Naive B cell (primary cell): Measurements from ENCODE around the gene CDX2. TPM values are rescaled to one million over a fixed set of nuclear protein-coding genes. Genes with fewer than 3 reads are reported as not detected.

Experiments
- ATAC-seq, 2 donors: fragments of 150-1000 bp; cut with Tn5 transposase; 2 replicates each; pipeline ENCODE4 v1.10.0; 2021; ENCODE audit warnings: low read depth in 2 of 2, mild to moderate bottlenecking in 2 of 2, moderate library complexity in 2 of 2
- DNase-seq: peaks from one replicate; pipeline ENCODE4 v3.0.0; 2022
- H3K27ac Mint-ChIP-seq, 6 donors: one replicate each; pipeline ENCODE4 v1.8.0; 2020 to 2022; ENCODE audit warnings: mild to moderate bottlenecking in 6 of 6, mixed read lengths in 6 of 6, moderate library complexity in 5 of 6, inconsistent platforms in 2 of 6
- H3K27me3 Mint-ChIP-seq, 3 donors: one replicate each; pipeline ENCODE4 v1.8.0; 2021 to 2022; ENCODE audit warnings: mixed read lengths in 3 of 3, mild to moderate bottlenecking in 1 of 3
- H3K36me3 Mint-ChIP-seq, 2 donors: one replicate each; pipeline ENCODE4 v1.8.0; 2020 to 2022; ENCODE audit warnings: mixed read lengths in 2 of 2, inconsistent platforms in 1 of 2, mild to moderate bottlenecking in 1 of 2
- H3K4me1 Mint-ChIP-seq, 3 donors: one replicate each; pipeline ENCODE4 v1.8.0; 2020 to 2022; ENCODE audit warnings: mixed read lengths in 3 of 3, inconsistent platforms in 1 of 3, mild to moderate bottlenecking in 1 of 3, moderate library complexity in 1 of 3
- H3K4me3 Mint-ChIP-seq, 8 donors: one replicate each; pipeline ENCODE4 v1.8.0; 2020 to 2022; ENCODE audit warnings: mild to moderate bottlenecking in 8 of 8, mixed read lengths in 8 of 8, moderate library complexity in 8 of 8, inconsistent platforms in 2 of 8
- H3K9me3 Mint-ChIP-seq, 7 donors: one replicate each; pipeline ENCODE4 v1.8.0; 2020 to 2022; ENCODE audit warnings: mixed read lengths in 7 of 7, mild to moderate bottlenecking in 5 of 7, inconsistent platforms in 2 of 7, moderate library complexity in 1 of 7
- polyA plus RNA-seq, 6 donors: library from polyadenylated mRNA; unstranded; fragments of 300-500 nt; fragmentation: Illumina TruSeq; gene quantifications; one replicate each; pipeline ENCODE4 v1.2.3, GENCODE V29; 2021; ENCODE audit warnings: low read depth in 6 of 6

CDX2 gene
- polyA plus RNA-seq, 6 donors from 2014 or later, result not detected

- DNase-seq (no peak), ATAC-seq (no peak)
- no peaks in the 10 kb centered on the region for H3K36me3 Mint-ChIP-seq
- H3K9me3 Mint-ChIP-seq, result peaks cover 0 to 3% (median 0%) of the 10 kb centered on the region in 7 donors
- peak overlapping the region in 3 of 6 donors; percentile 65 to 84 (median 82) for H3K27ac Mint-ChIP-seq
- peaks cover 68 to 94% (median 80%) of the 10 kb centered on the region in 3 donors for H3K27me3 Mint-ChIP-seq
- peak overlapping the region in 7 of 8 donors; percentile 23 to 71 (median 37) for H3K4me3 Mint-ChIP-seq
- H3K4me1 Mint-ChIP-seq, result peaks cover 22 to 40% (median 39%) of the 10 kb centered on the region in 3 donors
Measured at GRCh38 chr13:27975564-27976361, 6.6 kb upstream of the CDX2 start.

GRCh38 chr13:27973961-27974662, 5.0 kb upstream of the CDX2 start:
- Mint-ChIP-seq H3K27ac (peak overlapping the region in 2 of 6 donors; percentile 18 to 59), H3K9me3 (peaks cover 0 to 3% (median 0%) of the 10 kb centered on the region in 7 donors), H3K4me3 (peak overlapping the region in 2 of 8 donors; percentile 6 to 9), H3K4me1 (peaks cover 22 to 43% (median 41%) of the 10 kb centered on the region in 3 donors), H3K36me3 (no peaks in the 10 kb centered on the region), H3K27me3 (peaks cover 68 to 94% (median 80%) of the 10 kb centered on the region in 3 donors)
- DNase-seq, result no peak
- no peak for ATAC-seq

GRCh38 chr13:27973291-27973690, 4.2 kb upstream of the CDX2 start:
- Mint-ChIP-seq H3K27ac (no peak overlapping the region), H3K36me3 (no peaks in the 10 kb centered on the region), H3K27me3 (peaks cover 63 to 93% (median 80%) of the 10 kb centered on the region in 3 donors), H3K4me1 (peaks cover 22 to 42% (median 38%) of the 10 kb centered on the region in 3 donors), H3K9me3 (peaks cover 0 to 3% (median 0%) of the 10 kb centered on the region in 7 donors), H3K4me3 (peak overlapping the region in 2 of 8 donors; percentile 46 to 57)
- ATAC-seq, result no peak
- DNase-seq, result no peak

- H3K9me3 Mint-ChIP-seq, result peaks cover 0 to 3% (median 0%) of the 10 kb centered on the region in 7 donors
- H3K27me3 Mint-ChIP-seq, result peaks cover 67 to 96% (median 82%) of the 10 kb centered on the region in 3 donors
- no peaks in the 10 kb centered on the region for H3K36me3 Mint-ChIP-seq
- H3K4me1 Mint-ChIP-seq, result peaks cover 28 to 45% (median 42%) of the 10 kb centered on the region in 3 donors
- ATAC-seq, result no peak
- H3K4me3 Mint-ChIP-seq, result no peak overlapping the region
- no peak overlapping the region for H3K27ac Mint-ChIP-seq
- DNase-seq, result no peak
Measured at GRCh38 chr13:27972478-27972820, 3.3 kb upstream of the CDX2 start.

- peaks cover 0 to 3% (median 0%) of the 10 kb centered on the region in 7 donors for H3K9me3 Mint-ChIP-seq
- peaks cover 67 to 96% (median 83%) of the 10 kb centered on the region in 3 donors for H3K27me3 Mint-ChIP-seq
- peaks cover 32 to 49% (median 44%) of the 10 kb centered on the region in 3 donors for H3K4me1 Mint-ChIP-seq
- no peaks in the 10 kb centered on the region for H3K36me3 Mint-ChIP-seq
- H3K4me3 Mint-ChIP-seq, result peak overlapping the region in 3 of 8 donors; percentile 19 to 28 (median 25)
- H3K27ac Mint-ChIP-seq, result no peak overlapping the region
- ATAC-seq (no peak), DNase-seq (no peak)
Measured at GRCh38 chr13:27971776-27972477, 2.8 kb upstream of the CDX2 start.

GRCh38 chr13:27971236-27971645, 2.1 kb upstream of the CDX2 start:
- Mint-ChIP-seq H3K27me3 (peaks cover 63 to 96% (median 86%) of the 10 kb centered on the region in 3 donors), H3K4me1 (peaks cover 35 to 52% (median 46%) of the 10 kb centered on the region in 3 donors), H3K9me3 (peaks cover 0 to 3% (median 0%) of the 10 kb centered on the region in 7 donors), H3K4me3 (peak overlapping the region in 3 of 8 donors; percentile 19 to 56 (median 28)), H3K36me3 (no peaks in the 10 kb centered on the region), H3K27ac (no peak overlapping the region)
- DNase-seq (no peak), ATAC-seq (no peak)

GRCh38 chr13:27970382-27971235, 1.5 kb upstream of the CDX2 start:
- Mint-ChIP-seq H3K9me3 (peaks cover 0 to 3% (median 0%) of the 10 kb centered on the region in 7 donors), H3K4me3 (peak overlapping the region in 5 of 8 donors; percentile 31 to 61 (median 56)), H3K36me3 (no peaks in the 10 kb centered on the region), H3K27ac (peak overlapping the region in 2 of 6 donors; percentile 24 to 65), H3K4me1 (peaks cover 38 to 52% (median 46%) of the 10 kb centered on the region in 3 donors), H3K27me3 (peaks cover 64 to 96% (median 86%) of the 10 kb centered on the region in 3 donors)
- ATAC-seq (no peak), DNase-seq (no peak)

GRCh38 chr13:27969866-27970229, 733 bp upstream of the CDX2 start:
- DNase-seq, result no peak
- no peaks in the 10 kb centered on the region for H3K36me3 Mint-ChIP-seq
- H3K27ac Mint-ChIP-seq, result peak overlapping the region in 2 of 6 donors; percentile 0 to 89
- peaks cover 38 to 47% (median 43%) of the 10 kb centered on the region in 3 donors for H3K4me1 Mint-ChIP-seq
- peaks cover 64 to 96% (median 86%) of the 10 kb centered on the region in 3 donors for H3K27me3 Mint-ChIP-seq
- peaks cover 0 to 3% (median 0%) of the 10 kb centered on the region in 7 donors for H3K9me3 Mint-ChIP-seq
- ATAC-seq, result no peak
- H3K4me3 Mint-ChIP-seq, result peak overlapping the region in 7 of 8 donors; percentile 16 to 88 (median 78)

- H3K27me3 Mint-ChIP-seq, result peaks cover 56 to 94% (median 82%) of the 10 kb centered on the region in 3 donors
Measured at GRCh38 chr13:27968316-27969081, 616 bp downstream of the CDX2 start.

GRCh38 chr13:27967736-27968315, 1.3 kb downstream of the CDX2 start:
- Mint-ChIP-seq H3K27me3 (peaks cover 49 to 94% (median 79%) of the 10 kb centered on the region in 3 donors), H3K27ac (peak overlapping the region in 3 of 6 donors; percentile 69 to 91 (median 83)), H3K4me3 (peak overlapping the region; percentile 69 to 88 (median 81)), H3K9me3 (peaks cover 0 to 3% (median 0%) of the 10 kb centered on the region in 7 donors), H3K36me3 (no peaks in the 10 kb centered on the region), H3K4me1 (peaks cover 38 to 47% (median 39%) of the 10 kb centered on the region in 3 donors)
- DNase-seq (no peak), ATAC-seq (no peak)

More at GRCh38 chr13:27968316-27969081, 616 bp downstream of the CDX2 start:
- Mint-ChIP-seq H3K4me1 (peaks cover 38 to 47% (median 39%) of the 10 kb centered on the region in 3 donors), H3K9me3 (peaks cover 0 to 3% (median 0%) of the 10 kb centered on the region in 7 donors), H3K4me3 (peak overlapping the region; percentile 2 to 87 (median 68)), H3K36me3 (no peaks in the 10 kb centered on the region), H3K27ac (peak overlapping the region in 1 of 6 donors; percentile 78)
- DNase-seq, result no peak
- ATAC-seq, result peak; percentile 18 to 32

- H3K27ac Mint-ChIP-seq, result peak overlapping the region in 3 of 6 donors; percentile 69 to 91 (median 83)
- no peaks in the 10 kb centered on the region for H3K36me3 Mint-ChIP-seq
- H3K4me1 Mint-ChIP-seq, result peaks cover 38 to 50% (median 39%) of the 10 kb centered on the region in 3 donors
- DNase-seq (peak; percentile 41), ATAC-seq (peak; percentile 65 to 75)
- H3K4me3 Mint-ChIP-seq, result peak overlapping the region; percentile 69 to 88 (median 81)
- H3K9me3 Mint-ChIP-seq, result peaks cover 0 to 3% (median 0%) of the 10 kb centered on the region in 7 donors
- peaks cover 54 to 96% (median 84%) of the 10 kb centered on the region in 3 donors for H3K27me3 Mint-ChIP-seq
Measured at GRCh38 chr13:27967203-27967735, 1.8 kb downstream of the CDX2 start.
